OCI-LY7 (cell line): Measurements from ENCODE around the gene CNTN4. TPM values are rescaled to one million over a fixed set of nuclear protein-coding genes. Genes with fewer than 3 reads are reported as not detected.

Source experiments
- BruUV-seq: library from RNA; stranded (reverse); fragments of 400-500 nt; replicated peaks from 2 replicates; lab custom pipeline; 2021; lab: Mats Ljungman, UMichigan
- CTCF ChIA-PET: fragments of 300-600 bp; sonication (Branson Sonifier 250); formaldehyde crosslinking; loops from one replicate; lab custom pipeline; 2022; ENCODE audit warnings: antibody characterized with exemption; ENCODE audit not compliant: unreplicated experiment; lab: Charles Lee
- POLR2A ChIA-PET: fragments of 300-600 bp; sonication (Branson Sonifier 250); formaldehyde crosslinking; loops from one replicate; lab custom pipeline; 2022; ENCODE audit warnings: antibody characterized with exemption; lab: Charles Lee
- DNase-seq: peaks from one replicate; pipeline ENCODE4 v3.0.0-alpha.2; 2015; ENCODE audit warnings: low spot score
- H2AFZ ChIP-seq: fragments of 200-600 bp; sonication (generic), shearing (Covaris generic); 2 replicates; pipeline ENCODE4 v1.6.1; 2014; ENCODE audit warnings: mild to moderate bottlenecking, antibody characterized with exemption, low read length, moderate library complexity
- H3K27ac ChIP-seq: fragments of 200-600 bp; sonication (generic); 2 replicates; pipeline ENCODE4 v1.5.1; 2014; ENCODE audit warnings: mixed run types, low read depth, mild to moderate bottlenecking, moderate library complexity, low read length, inconsistent platforms; ENCODE audit not compliant: poor library complexity, severe bottlenecking
- H3K36me3 ChIP-seq: fragments of 200-600 bp; sonication (generic); 2 replicates; pipeline ENCODE4 v1.6.1; 2014; ENCODE audit warnings: mild to moderate bottlenecking, antibody characterized with exemption, low read length, moderate library complexity, mixed read lengths; ENCODE audit not compliant: insufficient read depth
- H3K4me1 ChIP-seq: fragments of 200-600 bp; sonication (generic); 2 replicates; pipeline ENCODE4 v1.5.1; 2014; ENCODE audit warnings: mild to moderate bottlenecking, low read length; ENCODE audit not compliant: insufficient read depth, poor library complexity, severe bottlenecking
- H3K4me2 ChIP-seq: fragments of 200-600 bp; sonication (generic); 2 replicates; pipeline ENCODE4 v1.6.1; 2014; ENCODE audit warnings: mild to moderate bottlenecking, low read length
- H3K4me3 ChIP-seq: fragments of 200-600 bp; sonication (generic); 2 replicates; pipeline ENCODE4 v1.5.1; 2014; ENCODE audit warnings: mild to moderate bottlenecking, low read depth, low read length; ENCODE audit not compliant: poor library complexity, severe bottlenecking
- H3K79me2 ChIP-seq: fragments of 200-600 bp; sonication (generic); 2 replicates; pipeline ENCODE4 v1.6.1; 2016; ENCODE audit warnings: low read depth, mild to moderate bottlenecking, low read length, moderate library complexity, mixed read lengths; ENCODE audit not compliant: insufficient read depth
- H3K9me2 ChIP-seq: fragments of 200-600 bp; sonication (generic); 2 replicates; pipeline ENCODE4 v1.6.1; 2016; ENCODE audit warnings: mild to moderate bottlenecking, low read length, mixed read lengths; ENCODE audit not compliant: insufficient read depth
- H3K9me3 ChIP-seq: fragments of 200-600 bp; sonication (generic); 2 replicates; pipeline ENCODE4 v1.6.1; 2014; ENCODE audit warnings: mild to moderate bottlenecking, mixed run types, low read length, mixed read lengths
- H4K20me1 ChIP-seq: fragments of 200-600 bp; sonication (generic); 2 replicates; pipeline ENCODE4 v1.6.1; 2014; ENCODE audit warnings: mild to moderate bottlenecking, antibody characterized with exemption, low read length, moderate library complexity, mixed read lengths; ENCODE audit not compliant: insufficient read depth
- CTCF ChIP-seq: fragments of 200-600 bp; sonication (generic); conservative IDR thresholded peaks from 2 replicates; pipeline ENCODE4 v1.5.1; 2014; ENCODE audit warnings: mild to moderate bottlenecking, antibody characterized with exemption, low read length, moderate library complexity, mixed read lengths
- EZH2phosphoT487 ChIP-seq: fragments of 200-600 bp; sonication (generic); IDR thresholded peaks from 2 replicates; pipeline ENCODE4 v1.6.1; 2018; ENCODE audit warnings: low read depth, borderline replicate concordance, mild to moderate bottlenecking, mixed run types, antibody characterized with exemption, low read length, moderate library complexity, mixed read lengths
- intact Hi-C: fragments of 100-400 bp; cut with micrococcal nuclease; formaldehyde crosslinking; loops from one replicate; pipeline ENCODE4 v1.10.0; 2022; ENCODE audit not compliant: unreplicated experiment
- total RNA-seq, 2 experiments: library from RNA; depleted of rRNA in 1 of 2; stranded (reverse); fragments of >200 nt in 1 of 2; shearing (Covaris generic) in 1 of 2; gene quantifications; 2 replicates each; pipeline ENCODE4 v1.2.3, GENCODE V29; 2014 to 2022

The CNTN4 gene
- total RNA-seq, 2 experiments from 2014 or later: not detected

DNA sequence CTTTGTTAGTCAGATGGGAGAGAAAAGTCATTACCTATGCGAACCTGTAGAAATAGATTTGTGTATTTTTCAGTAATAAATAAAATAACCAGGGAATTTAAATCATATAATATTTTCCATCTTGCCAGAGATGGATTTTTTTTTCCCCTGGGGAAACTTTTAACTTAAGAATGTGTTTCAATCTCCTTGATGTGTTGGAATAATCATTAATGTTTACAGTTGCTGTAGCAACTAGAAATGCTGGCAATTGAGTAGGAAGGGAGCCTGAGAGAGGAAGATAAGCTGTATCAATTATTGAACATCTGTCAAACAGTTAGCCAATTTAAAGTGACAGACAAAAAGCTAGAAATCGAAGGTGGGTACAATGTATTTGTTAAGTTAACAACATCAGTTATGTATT lies 752.0 kb downstream of the CNTN4 start:
- no peak overlapping the region for H3K4me3 ChIP-seq
- DNase-seq: no peak
- H3K9me3 ChIP-seq: no peaks in the 10 kb centered on the region
- intact Hi-C loops: no loop called here
- H4K20me1 ChIP-seq: no peaks in the 10 kb centered on the region
- no peaks in the 10 kb centered on the region for H3K4me1 ChIP-seq
- CTCF ChIA-PET: no interaction called here
- H3K36me3 ChIP-seq: no peaks in the 10 kb centered on the region
- BruUV-seq: no TSS peak
- no peaks in the 10 kb centered on the region for H3K79me2 ChIP-seq
- H2AFZ ChIP-seq: no peak overlapping the region
- POLR2A ChIA-PET: interaction anchor here (0.6 kb wide), 2 partner anchors 146 to 202 kb away, joined by 3 to 5 read pairs; no protein-coding TSS in a partner anchor
- no peak overlapping the region for H3K4me2 ChIP-seq
- H3K9me2 ChIP-seq: no peaks in the 10 kb centered on the region
- H3K27ac ChIP-seq: no peak overlapping the region
- TF ChIP-seq CTCF (no peak), EZH2phosphoT487 (no peak)

GRCh38 chr3:2851361-2851760 lies 752.7 kb downstream of the CNTN4 start:
- intact Hi-C loops: no loop called here
- CTCF ChIA-PET: no interaction called here
- H3K4me1 ChIP-seq: no peaks in the 10 kb centered on the region
- no peak overlapping the region for H3K27ac ChIP-seq
- H3K9me2 ChIP-seq: no peaks in the 10 kb centered on the region
- DNase-seq: no peak
- POLR2A ChIA-PET: interaction anchor here (0.6 kb wide), 1 partner anchor 201 kb away, joined by 5 read pairs; no protein-coding TSS in a partner anchor
- no peaks in the 10 kb centered on the region for H3K36me3 ChIP-seq
- H3K4me2 ChIP-seq: no peak overlapping the region
- H4K20me1 ChIP-seq: no peaks in the 10 kb centered on the region
- H3K9me3 ChIP-seq: no peaks in the 10 kb centered on the region
- BruUV-seq: no TSS peak
- no peaks in the 10 kb centered on the region for H3K79me2 ChIP-seq
- H3K4me3 ChIP-seq: no peak overlapping the region
- H2AFZ ChIP-seq: no peak overlapping the region
- TF ChIP-seq EZH2phosphoT487: no peak
- no peak for TF ChIP-seq CTCF

- H3K27ac ChIP-seq: no peak overlapping the region
- POLR2A ChIA-PET: interaction anchor here (0.6 kb wide), 1 partner anchor 32 kb away, joined by 3 read pairs; no protein-coding TSS in a partner anchor
These were observed 753.2 kb downstream of the CNTN4 start for GRCh38 chr3:2851835-2852234.

More at GRCh38 chr3:2851835-2852234, 753.2 kb downstream of the CNTN4 start:
- Histone ChIP-seq H3K9me2 (no peaks in the 10 kb centered on the region), H3K4me3 (no peak overlapping the region), H4K20me1 (no peaks in the 10 kb centered on the region), H3K4me1 (no peaks in the 10 kb centered on the region), H2AFZ (no peak overlapping the region), H3K4me2 (no peak overlapping the region), H3K36me3 (no peaks in the 10 kb centered on the region), H3K79me2 (no peaks in the 10 kb centered on the region), H3K9me3 (no peaks in the 10 kb centered on the region)
- TF ChIP-seq CTCF (no peak), EZH2phosphoT487 (no peak)
- CTCF ChIA-PET: no interaction called here
- intact Hi-C loops: no loop called here
- no peak for DNase-seq
- BruUV-seq: no TSS peak
